Left ventricle myocardium inferior (tissue), 1 donor: ENCODE results near the gene SAPCD2. TPM values are rescaled to one million over a fixed set of nuclear protein-coding genes. Genes with fewer than 3 reads are reported as not detected.
A peak's percentile ranks its signal among the peaks of the same experiment; 100 is the strongest.
"Not testable (repeated sequence)": the region's sequence is repeated elsewhere in the genome, so short reads cannot be mapped to it uniquely, and the experiment has no call there.

Source experiments
- DNase-seq: peaks from one replicate; pipeline ENCODE4 v3.0.0-alpha.2; 2020
- H3K27ac ChIP-seq: fragments of 200-600 bp; replicated peaks from 2 replicates; pipeline ENCODE4 v1.8.0; 2021
- H3K27me3 ChIP-seq: fragments of 200-600 bp; 2 replicates; pipeline ENCODE4 v1.8.0; 2021; ENCODE audit warnings: low read depth
- H3K36me3 ChIP-seq: fragments of 200-600 bp; 2 replicates; pipeline ENCODE4 v1.8.0; 2021
- H3K4me1 ChIP-seq: fragments of 200-600 bp; 2 replicates; pipeline ENCODE4 v1.8.0; 2021
- H3K4me3 ChIP-seq: fragments of 200-600 bp; 2 replicates; pipeline ENCODE4 v1.8.0; 2021; ENCODE audit warnings: mild to moderate bottlenecking, moderate library complexity
- H3K9me3 ChIP-seq: fragments of 200-600 bp; replicated peaks from 2 replicates; pipeline ENCODE4 v1.8.0; 2021
- intact Hi-C: fragments of 100-400 bp; cut with micrococcal nuclease; formaldehyde crosslinking; loops from one replicate; pipeline ENCODE4 v1.11.0; 2022
- total RNA-seq: library from RNA; stranded (reverse); fragmentation: NEBNext Ultra II Directional; extraction: Animal tissue kit (Norgen Biotek cat#: 25700); gene quantifications from one replicate; pipeline ENCODE4 v1.2.1, GENCODE V29; 2021
- TF ChIP-seq, protein P1 (sequence below): fragments of 200-600 bp; IDR thresholded peaks from 2 replicates; pipeline ENCODE4 v1.8.0; 2021; ENCODE audit warnings: antibody characterized with exemption, mild to moderate bottlenecking, borderline replicate concordance
- donor health status: DM: no; HTN: yes; CAD: no; lungs with severe emphysema.

Gene SAPCD2
- total RNA-seq, 1 donor from 2014 or later = 0.25 TPM

DNA sequence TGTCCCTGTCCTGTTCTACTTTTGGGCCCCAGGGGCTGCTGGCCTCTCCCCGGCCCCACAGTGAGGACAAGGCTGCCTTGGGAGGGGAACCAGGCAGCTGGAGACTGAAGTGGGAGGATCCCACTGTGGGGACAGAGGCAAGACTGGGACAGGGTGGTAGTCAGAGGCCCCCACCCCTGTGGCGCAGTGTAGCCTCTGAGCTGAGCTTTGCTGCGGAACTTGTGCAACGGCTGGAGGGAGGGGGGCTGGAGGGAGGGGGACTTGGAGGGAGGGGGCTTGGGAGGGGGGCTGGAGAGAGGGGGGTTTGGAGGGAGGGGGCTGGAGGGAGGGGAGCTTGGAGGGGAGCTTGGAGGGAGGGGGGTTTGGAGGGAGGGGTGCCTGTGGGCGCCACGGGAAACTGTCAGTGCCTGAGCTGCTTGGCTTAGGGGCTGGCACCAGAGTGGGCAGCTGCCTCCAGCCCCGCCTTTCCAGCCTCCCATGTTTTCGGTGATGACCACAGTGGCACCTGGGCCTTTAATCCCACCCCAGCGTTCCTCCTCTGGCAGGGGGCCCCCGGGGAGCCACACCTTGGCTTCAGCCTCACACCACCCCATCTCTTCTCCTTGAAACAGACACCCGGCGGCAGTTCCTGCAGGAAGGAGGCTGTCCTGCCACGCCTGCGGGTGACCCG, 36.2 kb downstream of the SAPCD2 start:
- TF ChIP-seq, protein P1, sequence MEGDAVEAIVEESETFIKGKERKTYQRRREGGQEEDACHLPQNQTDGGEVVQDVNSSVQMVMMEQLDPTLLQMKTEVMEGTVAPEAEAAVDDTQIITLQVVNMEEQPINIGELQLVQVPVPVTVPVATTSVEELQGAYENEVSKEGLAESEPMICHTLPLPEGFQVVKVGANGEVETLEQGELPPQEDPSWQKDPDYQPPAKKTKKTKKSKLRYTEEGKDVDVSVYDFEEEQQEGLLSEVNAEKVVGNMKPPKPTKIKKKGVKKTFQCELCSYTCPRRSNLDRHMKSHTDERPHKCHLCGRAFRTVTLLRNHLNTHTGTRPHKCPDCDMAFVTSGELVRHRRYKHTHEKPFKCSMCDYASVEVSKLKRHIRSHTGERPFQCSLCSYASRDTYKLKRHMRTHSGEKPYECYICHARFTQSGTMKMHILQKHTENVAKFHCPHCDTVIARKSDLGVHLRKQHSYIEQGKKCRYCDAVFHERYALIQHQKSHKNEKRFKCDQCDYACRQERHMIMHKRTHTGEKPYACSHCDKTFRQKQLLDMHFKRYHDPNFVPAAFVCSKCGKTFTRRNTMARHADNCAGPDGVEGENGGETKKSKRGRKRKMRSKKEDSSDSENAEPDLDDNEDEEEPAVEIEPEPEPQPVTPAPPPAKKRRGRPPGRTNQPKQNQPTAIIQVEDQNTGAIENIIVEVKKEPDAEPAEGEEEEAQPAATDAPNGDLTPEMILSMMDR = no peak

DNA sequence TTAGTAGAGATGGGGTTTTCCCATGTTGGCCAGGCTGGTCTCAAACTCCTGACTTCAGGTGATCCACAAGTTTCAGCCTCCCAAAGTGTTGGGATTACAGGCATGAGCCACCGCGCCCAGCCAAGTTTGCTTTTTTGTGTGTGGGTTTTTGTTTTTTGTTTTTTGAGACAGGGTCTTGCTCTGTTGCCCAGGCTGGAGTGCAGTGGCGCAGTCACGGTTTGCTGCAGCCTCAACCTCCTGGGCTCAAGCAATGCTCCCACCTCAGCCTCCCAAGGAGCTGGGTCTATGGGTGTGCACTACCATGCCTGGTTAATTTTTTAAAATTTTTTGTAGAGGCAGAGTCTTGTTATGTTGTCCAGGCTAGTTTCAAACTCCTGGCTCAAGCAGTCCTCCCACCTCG, 36.9 kb downstream of the SAPCD2 start:
- H3K36me3 ChIP-seq, DNase-seq, H3K27ac ChIP-seq, H3K9me3 ChIP-seq, H3K27me3 ChIP-seq, intact Hi-C loops: not testable (repeated sequence)
- Histone ChIP-seq H3K4me3 (peak overlapping the region; percentile 39), H3K4me1 (peaks cover 28% of the 10 kb centered on the region)

More for the DNA sequence above, 36.2 kb downstream of the SAPCD2 start:
- H3K4me3 ChIP-seq = peak overlapping the region; percentile 39
- H3K9me3 ChIP-seq = no peaks in the 10 kb centered on the region
- H3K27me3 ChIP-seq = no peaks in the 10 kb centered on the region
- peaks cover 11% of the 10 kb centered on the region for H3K36me3 ChIP-seq
- peaks cover 21% of the 10 kb centered on the region for H3K4me1 ChIP-seq
- intact Hi-C loops = no loop called here
- no peak for DNase-seq
- no peak overlapping the region for H3K27ac ChIP-seq

DNA sequence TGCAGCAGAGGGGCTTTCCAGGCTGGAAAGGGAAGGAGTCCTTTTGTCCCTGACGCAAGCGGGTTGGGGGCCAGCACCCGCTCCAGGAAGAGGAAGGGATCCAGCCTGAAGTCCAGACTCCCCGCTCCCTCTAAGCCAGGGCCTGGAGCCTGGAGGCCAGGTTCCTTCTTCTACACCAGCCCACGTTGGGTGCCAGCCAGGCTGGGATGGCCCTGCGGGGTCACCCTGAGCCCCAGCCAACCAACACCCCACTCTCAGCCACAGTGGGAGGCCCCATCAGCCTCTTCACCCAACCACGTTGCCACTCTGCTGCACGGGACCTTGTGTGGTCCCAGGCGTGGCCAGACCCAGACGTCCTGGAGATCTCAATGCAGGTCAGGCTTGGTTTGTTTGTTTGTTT, 37.5 kb downstream of the SAPCD2 start:
- Histone ChIP-seq H3K4me1 (peaks cover 29% of the 10 kb centered on the region), H3K27ac (peak overlapping the region; percentile 48)
- intact Hi-C loops = no loop called here

DNA sequence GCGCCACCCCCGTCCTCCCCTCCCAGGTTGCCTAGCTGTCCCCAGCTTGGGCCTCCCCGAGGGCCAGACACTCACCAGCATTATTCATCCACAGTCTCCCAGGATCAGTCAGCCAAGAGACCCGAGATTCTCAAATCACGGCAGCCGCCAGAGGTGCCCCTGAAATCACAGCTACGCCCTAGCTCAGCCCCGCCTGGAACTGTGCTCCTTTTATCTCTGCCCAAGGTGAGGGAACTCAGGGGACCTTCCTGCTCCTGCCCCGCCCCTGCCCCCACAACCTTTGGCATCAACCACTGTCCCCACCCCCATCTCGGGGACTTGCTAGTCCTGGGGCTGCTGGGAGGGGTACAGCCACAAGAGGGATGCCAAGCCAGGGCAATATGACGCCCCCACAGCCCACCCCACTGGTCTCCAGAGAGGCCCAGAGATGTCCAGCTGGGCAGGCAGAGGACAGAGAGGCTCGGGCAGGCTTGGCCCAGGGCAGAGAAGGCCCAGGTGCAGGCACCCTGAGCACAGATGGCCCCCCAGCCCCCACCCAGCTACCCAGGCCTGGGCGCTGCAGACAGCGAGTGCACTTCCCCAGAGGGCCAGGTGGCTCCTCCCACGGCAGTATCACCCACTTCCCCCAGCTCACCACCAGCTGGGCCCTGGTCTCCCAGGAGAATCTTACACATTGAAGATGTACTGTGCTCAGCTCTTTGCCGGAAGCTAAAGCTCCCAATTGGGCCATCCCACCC, 38.3 kb downstream of the SAPCD2 start, which contains the start of gene FUT7:
FUT7 (minus strand) TSS at position 185 of the 737 bp plus-strand sequence; CDS start at position 88, 97 bp downstream.
- Histone ChIP-seq H3K4me3 (peak within 1 kb of the TSS; percentile 6), H3K36me3 (no peaks in the 10 kb centered on the region), H3K9me3 (no peaks in the 10 kb centered on the region), H3K27me3 (no peaks in the 10 kb centered on the region), H3K27ac (peak within 1 kb of the TSS; percentile 48), H3K4me1 (peaks cover 35% of the 10 kb centered on the region)
- DNase-seq = no peak
- intact Hi-C loops = no loop called here
- TF ChIP-seq, protein P1 = no peak

More for the DNA sequence above, 37.5 kb downstream of the SAPCD2 start:
- TF ChIP-seq, protein P1 = no peak
- peak; percentile 69 for DNase-seq
- H3K9me3 ChIP-seq = no peaks in the 10 kb centered on the region
- H3K36me3 ChIP-seq = peaks cover 3% of the 10 kb centered on the region
- H3K4me3 ChIP-seq = peak overlapping the region; percentile 39
- no peaks in the 10 kb centered on the region for H3K27me3 ChIP-seq

DNA sequence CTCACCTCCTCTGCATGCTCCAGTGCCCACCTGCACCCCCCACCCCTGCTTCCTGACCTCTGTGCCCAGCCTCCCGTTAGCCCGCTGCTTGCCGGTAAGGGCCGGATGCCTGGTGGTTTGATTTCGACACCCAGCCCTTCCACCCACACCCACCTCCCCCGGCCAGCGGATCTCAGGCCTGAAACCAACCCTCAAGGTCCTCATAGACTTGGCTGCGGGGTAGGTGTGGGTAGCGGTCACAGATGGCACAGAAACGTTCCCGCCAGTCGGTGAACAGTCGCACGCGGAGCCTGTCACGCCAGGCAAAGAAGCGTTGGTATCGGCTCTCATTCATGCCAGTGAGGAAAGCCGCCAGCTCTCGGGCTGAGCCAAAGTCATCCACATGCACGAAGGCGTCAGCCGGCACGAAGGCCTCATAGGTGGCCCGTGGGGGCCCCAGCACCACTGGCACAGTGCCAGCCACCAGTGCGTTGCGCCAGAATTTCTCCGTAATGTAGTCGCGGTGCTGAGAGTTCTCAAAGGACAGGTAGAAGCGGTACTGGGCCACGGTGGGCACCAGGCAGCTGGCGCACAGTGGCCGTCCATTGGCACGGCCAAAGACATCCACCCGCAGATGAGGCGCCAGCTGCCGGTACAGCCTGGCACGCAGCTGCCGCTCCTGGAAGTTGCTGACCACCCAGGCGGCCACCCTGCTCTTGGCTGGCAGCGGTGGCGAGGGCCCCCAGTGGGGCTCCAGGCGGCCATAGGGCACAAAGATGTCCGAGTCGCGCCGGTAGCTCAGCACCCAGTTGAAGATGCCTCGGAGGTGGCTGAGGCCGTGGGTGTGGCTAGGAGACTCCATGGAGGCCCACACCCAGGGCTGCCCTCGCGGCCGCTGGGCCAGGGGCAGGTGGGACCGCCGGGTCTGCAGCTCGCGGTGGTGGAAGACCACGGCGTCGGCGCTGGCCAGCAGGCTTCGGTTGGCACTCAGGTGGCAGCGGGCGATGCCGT, 39.5 kb downstream of the SAPCD2 start:
- no peaks in the 10 kb centered on the region for H3K27me3 ChIP-seq
- no peak for DNase-seq
- TF ChIP-seq, protein P1 = no peak
- no peaks in the 10 kb centered on the region for H3K9me3 ChIP-seq
- H3K36me3 ChIP-seq = no peaks in the 10 kb centered on the region
- H3K4me3 ChIP-seq = no peak overlapping the region
- intact Hi-C loops = no loop called here
- H3K27ac ChIP-seq = no peak overlapping the region
- peaks cover 47% of the 10 kb centered on the region for H3K4me1 ChIP-seq
